ENCODE measurements around the gene GAL.

GRCh38 chr11:68661014-68661413 is 23.3 kb upstream of the GAL start:
- TF ChIP-seq SP1 (IDR thresholded peaks at IDR 0.05) (no peak), FOXK2 (IDR thresholded peaks at IDR 0.05) (no peak), FOXA1 (IDR thresholded peaks at IDR 0.05) (no peak), HDGF (IDR thresholded peaks at IDR 0.05; ENCODE audit: borderline replicate concordance) (no peak), FOXM1 (IDR thresholded peaks at IDR 0.05; ENCODE audit: borderline replicate concordance) (no peak), BHLHE40 (IDR thresholded peaks at IDR 0.05; ENCODE audit: borderline replicate concordance) (no peak), L3MBTL2 (conservative IDR thresholded peaks at IDR 0.05) (no peak), ARNT (IDR thresholded peaks at IDR 0.05) (no peak), SUZ12 (IDR thresholded peaks at IDR 0.05) (no peak), ELF4 (IDR thresholded peaks at IDR 0.05) (no peak), TARDBP (IDR thresholded peaks at IDR 0.05) (no peak)

All from HEK293T (cell line).